Activated B cell treated with CpG ODN at 0.5 μM for 24 hours (primary cell): Measurements from ENCODE around the gene CREBL2. TPM values are rescaled to one million over a fixed set of nuclear protein-coding genes. Genes with fewer than 3 reads are reported as not detected.

Experiments
- ATAC-seq: fragments of 200-7000 bp; cut with Tn5 transposase; one replicate; pipeline ENCODE4 v1.10.0; 2021; ENCODE audit warnings: low read depth, mild to moderate bottlenecking, moderate library complexity
- CTCF ChIA-PET: fragments of 350-600 bp; sonication (Branson Sonifier 250); formaldehyde crosslinking; loops from one replicate; lab custom pipeline; 2021; ENCODE audit warnings: antibody characterized with exemption; lab: Charles Lee
- POLR2A ChIA-PET: fragments of 350-600 bp; sonication (Branson Sonifier 250); formaldehyde crosslinking; loops from one replicate; lab custom pipeline; 2021; ENCODE audit warnings: antibody characterized with exemption; lab: Charles Lee
- DNase-seq: peaks from one replicate; pipeline ENCODE4 v3.0.0; 2022
- H3K27ac Mint-ChIP-seq: one replicate; pipeline ENCODE4 v1.8.0; 2020; ENCODE audit warnings: mixed read lengths
- H3K27me3 Mint-ChIP-seq: one replicate; pipeline ENCODE4 v1.8.0; 2021; ENCODE audit warnings: mixed read lengths
- H3K36me3 Mint-ChIP-seq: one replicate; pipeline ENCODE4 v1.8.0; 2021; ENCODE audit warnings: low read depth, mixed read lengths
- H3K4me1 Mint-ChIP-seq: one replicate; pipeline ENCODE4 v1.8.0; 2021; ENCODE audit warnings: mixed read lengths
- H3K4me3 Mint-ChIP-seq: one replicate; pipeline ENCODE4 v1.8.0; 2020; ENCODE audit warnings: mild to moderate bottlenecking, mixed read lengths
- H3K9me3 Mint-ChIP-seq: one replicate; pipeline ENCODE4 v1.8.0; 2020; ENCODE audit warnings: mixed read lengths
- CTCF ChIP-seq: fragments of 200-600 bp; IDR thresholded peaks from one replicate; pipeline ENCODE4 v1.8.0; 2022; ENCODE audit warnings: antibody characterized with exemption, mild to moderate bottlenecking
- intact Hi-C: fragments of 100-400 bp; cut with micrococcal nuclease; formaldehyde crosslinking; loops from one replicate; pipeline ENCODE4 v1.15.1; 2024
- total RNA-seq: library from RNA; stranded (reverse); gene quantifications from 2 replicates; pipeline ENCODE4 v1.2.3, GENCODE V29; 2022

CREBL2 gene
- total RNA-seq, 1 donor from 2014 or later = 10.1 TPM

- Mint-ChIP-seq H3K36me3 (no peaks in the 10 kb centered on the region), H3K27ac (no peak overlapping the region), H3K4me1 (no peaks in the 10 kb centered on the region), H3K9me3 (no peaks in the 10 kb centered on the region), H3K27me3 (no peaks in the 10 kb centered on the region), H3K4me3 (no peak overlapping the region)
- DNase-seq (no peak), ATAC-seq (no peak)
- ChIA-PET POLR2A (no interaction called here), CTCF (no interaction called here)
- intact Hi-C loops = no loop called here
- no peak for TF ChIP-seq CTCF
These were observed 64.9 kb downstream of the CREBL2 start for GRCh38 chr12:12676605-12677004.

- POLR2A ChIA-PET = no interaction called here
- Mint-ChIP-seq H3K36me3 (no peaks in the 10 kb centered on the region), H3K9me3 (no peaks in the 10 kb centered on the region), H3K27me3 (no peaks in the 10 kb centered on the region), H3K4me3 (no peak overlapping the region), H3K27ac (no peak overlapping the region), H3K4me1 (no peaks in the 10 kb centered on the region)
- CTCF ChIA-PET = interaction anchor here (1.4 kb wide), 1 partner anchor 25 kb away, joined by 4 read pairs; no protein-coding TSS in a partner anchor
- ATAC-seq = no peak
- intact Hi-C loops = no loop called here
- no peak for TF ChIP-seq CTCF
- no peak for DNase-seq
These were observed 69.5 kb downstream of the CREBL2 start for GRCh38 chr12:12681061-12681765.

GRCh38 chr12:12682284-12682683 is 70.6 kb downstream of the CREBL2 start:
- ATAC-seq = no peak
- H3K4me1 Mint-ChIP-seq = no peaks in the 10 kb centered on the region
- no peak overlapping the region for H3K27ac Mint-ChIP-seq
- no peaks in the 10 kb centered on the region for H3K9me3 Mint-ChIP-seq
- CTCF ChIA-PET = interaction anchor here (1.4 kb wide), 1 partner anchor 26 kb away, joined by 4 read pairs; no protein-coding TSS in a partner anchor
- H3K27me3 Mint-ChIP-seq = no peaks in the 10 kb centered on the region
- intact Hi-C loops = no loop called here
- POLR2A ChIA-PET = no interaction called here
- no peak for TF ChIP-seq CTCF
- H3K4me3 Mint-ChIP-seq = no peak overlapping the region
- DNase-seq = no peak
- H3K36me3 Mint-ChIP-seq = no peaks in the 10 kb centered on the region

GRCh38 chr12:12683136-12683697 is 71.5 kb downstream of the CREBL2 start:
- CTCF ChIA-PET = no interaction called here
- Mint-ChIP-seq H3K36me3 (no peaks in the 10 kb centered on the region), H3K4me3 (no peak overlapping the region), H3K9me3 (no peaks in the 10 kb centered on the region), H3K4me1 (no peaks in the 10 kb centered on the region), H3K27me3 (no peaks in the 10 kb centered on the region), H3K27ac (no peak overlapping the region)
- POLR2A ChIA-PET = no interaction called here
- no peak for DNase-seq
- intact Hi-C loops = no loop called here
- ATAC-seq = no peak
- TF ChIP-seq CTCF = no peak

- intact Hi-C loops = no loop called here
- Mint-ChIP-seq H3K27ac (no peak overlapping the region), H3K4me3 (no peak overlapping the region), H3K27me3 (no peaks in the 10 kb centered on the region), H3K9me3 (no peaks in the 10 kb centered on the region), H3K36me3 (no peaks in the 10 kb centered on the region), H3K4me1 (no peaks in the 10 kb centered on the region)
- no peak for DNase-seq
- TF ChIP-seq CTCF = no peak
- ChIA-PET POLR2A (no interaction called here), CTCF (no interaction called here)
- no peak for ATAC-seq
These were observed 72.0 kb downstream of the CREBL2 start for GRCh38 chr12:12683725-12684124.
